ENCODE data around the gene PTPRM. TPM values are rescaled to one million over a fixed set of nuclear protein-coding genes. Genes with fewer than 3 reads are reported as not detected.

The PTPRM gene
- total RNA-seq: 61.7 TPM
- 10 to 100 TPM; 62.6 to 91.5 (median 66.8) TPM for polyA plus RNA-seq (ENCODE audit: insufficient read depth in 1 of 8, insufficient read length in 8 of 8, low replicate concordance in 1 of 8)
- long read RNA-seq, donor 1, partial matches to known transcripts: 8 of 8 reads
- long read RNA-seq, donor 1, other reads (novel, unspliced or antisense): 0 of 8 reads
- long read RNA-seq, donor 2: 0 reads
- long read RNA-seq, donor 3, partial matches to known transcripts: 13 of 13 reads
- long read RNA-seq, donor 3, other reads (novel, unspliced or antisense): 0 of 13 reads
- long read RNA-seq, donor 4, partial matches to known transcripts: 13 of 13 reads
- long read RNA-seq, donor 4, other reads (novel, unspliced or antisense): 0 of 13 reads
- long read RNA-seq, donor 5, partial matches to known transcripts: 72 of 72 reads
- long read RNA-seq, donor 5, other reads (novel, unspliced or antisense): 0 of 72 reads
- long read RNA-seq, donor 6, partial matches to known transcripts: 38 of 38 reads
- long read RNA-seq, donor 6, other reads (novel, unspliced or antisense): 0 of 38 reads
- long read RNA-seq, donor 7, partial matches to known transcripts: 15 of 15 reads
- long read RNA-seq, donor 7, other reads (novel, unspliced or antisense): 0 of 15 reads
- long read RNA-seq, donor 8, partial matches to known transcripts: 20 of 20 reads
- long read RNA-seq, donor 8, other reads (novel, unspliced or antisense): 0 of 20 reads
- long read RNA-seq, donor 9, partial matches to known transcripts: 29 of 29 reads
- long read RNA-seq, donor 9, other reads (novel, unspliced or antisense): 0 of 29 reads
- long read RNA-seq, donor 10, partial matches to known transcripts: 27 of 27 reads
- long read RNA-seq, donor 10, other reads (novel, unspliced or antisense): 0 of 27 reads
- long read RNA-seq, donor 11, partial matches to known transcripts: 20 of 20 reads
- long read RNA-seq, donor 11, other reads (novel, unspliced or antisense): 0 of 20 reads

DNA sequence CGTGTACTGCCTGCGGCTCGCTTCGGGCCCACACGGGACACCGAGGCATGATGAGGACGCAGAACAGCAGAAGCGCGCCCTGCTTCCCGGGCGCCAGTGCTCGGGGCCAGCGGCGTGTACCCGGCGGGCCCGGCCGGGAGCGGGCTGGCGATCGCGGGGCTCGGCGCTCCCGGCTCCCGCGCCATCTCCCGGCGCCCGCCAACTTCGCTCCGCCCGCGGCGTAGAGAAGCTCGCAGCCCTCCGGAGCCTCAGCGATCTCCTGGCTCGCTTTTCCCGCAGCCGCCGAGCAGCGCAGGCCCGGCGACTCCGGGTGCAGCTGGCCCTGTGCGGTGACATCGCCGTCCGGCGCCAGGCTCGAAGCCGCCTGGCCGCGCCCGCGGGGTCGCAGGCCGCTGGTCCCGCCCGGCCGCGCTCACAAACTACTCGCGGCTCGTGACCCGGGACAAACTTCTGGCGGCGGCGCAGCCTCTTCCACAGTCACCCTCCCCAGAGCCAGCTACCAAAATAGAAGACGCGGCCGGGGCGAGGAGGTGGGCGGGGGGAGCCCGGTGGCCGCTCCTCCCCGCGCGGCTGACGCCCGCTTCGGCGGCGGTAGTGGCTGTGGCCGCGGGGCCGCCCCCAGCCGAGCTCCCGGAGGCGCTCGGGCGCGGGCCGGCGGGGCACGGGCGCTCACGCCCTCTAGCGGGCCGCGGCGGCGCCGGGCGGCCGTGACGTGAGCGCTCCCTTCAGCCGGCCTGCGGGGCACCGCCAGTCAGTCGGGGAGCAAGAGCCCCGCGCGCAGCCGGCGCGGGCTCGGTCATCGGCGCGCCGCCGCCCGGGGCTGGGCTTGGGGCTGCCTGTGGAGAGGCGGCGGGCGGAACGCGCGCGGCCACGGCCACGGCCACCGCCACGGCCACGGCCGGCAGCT lies at the start of gene PTPRM:
PTPRM (plus strand) TSS at position 750 of the 907 bp plus-strand sequence. CDS start 503 bp downstream, outside the sequence.
- peak within 1 kb of the TSS; percentile 88 for H3K27ac ChIP-seq (ENCODE audit: low read length)
- peaks cover 3% of the 10 kb centered on the region for H3K27me3 ChIP-seq (ENCODE audit: control insufficient read depth, insufficient read depth, low read length)
- peak within 1 kb of the TSS; percentile 63 for H3K4me3 ChIP-seq (ENCODE audit: low read length)
- peaks cover 3% of the 10 kb centered on the region for H3K4me1 ChIP-seq (ENCODE audit: control insufficient read depth, insufficient read depth, low read length)
- H3K36me3 ChIP-seq (ENCODE audit: control insufficient read depth, insufficient read depth, low read length): no peaks in the 10 kb centered on the region
- DNase-seq: peak; percentile 95
- no peaks in the 10 kb centered on the region for H3K9me3 ChIP-seq (replicated peaks; ENCODE audit: control insufficient read depth, low read depth, low read length)
- under 1% methylated on average over 139 of the region's 139 CpGs for WGBS (ENCODE audit: insufficient coverage)

DNA sequence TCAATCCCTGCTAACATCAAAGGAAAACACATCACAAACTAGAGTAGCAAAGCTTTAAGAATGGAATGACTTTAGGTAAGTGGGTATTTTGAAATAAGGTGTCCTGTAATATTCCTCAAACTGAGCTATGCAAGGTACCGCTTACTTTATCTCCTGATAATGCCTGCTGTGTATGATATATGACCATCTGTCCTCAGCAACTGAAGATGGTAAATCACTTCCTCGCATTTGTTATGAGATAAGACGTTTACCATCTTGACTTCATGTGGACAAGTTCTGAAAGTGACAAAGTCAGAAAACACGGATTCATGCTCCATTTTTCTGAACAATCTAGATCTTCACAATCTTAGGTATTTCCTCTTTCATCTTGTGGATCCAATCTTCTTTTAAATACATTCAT lies 49.3 kb upstream of the PTPRM start:
- WGBS (ENCODE audit: insufficient coverage): no CpG with 5 or more reads among the region's 4 CpGs
- DNase-seq: no peak

DNA sequence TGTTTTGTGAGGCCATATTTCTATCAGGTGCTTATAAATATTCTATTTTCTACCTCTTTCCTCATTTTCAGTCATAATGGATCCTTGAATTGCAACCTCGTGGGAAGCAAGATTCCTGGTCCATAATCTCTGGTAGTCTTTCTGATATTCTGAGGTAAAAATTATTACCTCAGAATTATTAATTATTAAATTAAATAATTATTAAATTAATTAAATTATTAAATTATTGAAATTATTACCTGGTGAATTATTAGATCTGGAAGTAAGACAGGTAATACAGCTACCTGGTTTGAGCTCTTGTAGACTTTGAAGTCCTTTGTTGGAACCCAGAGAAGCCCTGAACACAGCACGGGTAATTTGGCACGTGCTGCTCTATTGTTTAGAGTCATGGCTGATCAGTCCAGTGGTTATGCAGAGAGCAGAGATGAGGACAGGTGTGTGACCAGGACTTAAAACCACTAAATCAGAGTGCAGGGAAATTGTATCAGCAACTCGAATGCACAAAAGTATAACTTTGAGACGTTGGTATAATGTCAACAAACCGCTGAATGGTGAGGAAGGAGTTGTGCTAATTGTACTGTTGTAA lies 46.8 kb upstream of the PTPRM start:
- H3K4me3 ChIP-seq (ENCODE audit: low read length): no peak overlapping the region
- no peaks in the 10 kb centered on the region for H3K4me1 ChIP-seq (ENCODE audit: control insufficient read depth, insufficient read depth, low read length)
- no peak for DNase-seq
- no peak overlapping the region for H3K27ac ChIP-seq (ENCODE audit: low read length)
- WGBS (ENCODE audit: insufficient coverage): 74% methylated on average over 5 of the region's 6 CpGs
- H3K36me3 ChIP-seq (ENCODE audit: control insufficient read depth, insufficient read depth, low read length): no peaks in the 10 kb centered on the region
- no peaks in the 10 kb centered on the region for H3K27me3 ChIP-seq (ENCODE audit: control insufficient read depth, insufficient read depth, low read length)
- H3K9me3 ChIP-seq (replicated peaks; ENCODE audit: control insufficient read depth, low read depth, low read length): no peaks in the 10 kb centered on the region

More for the DNA sequence above, 49.3 kb upstream of the PTPRM start:
- no peaks in the 10 kb centered on the region for H3K9me3 ChIP-seq (replicated peaks; ENCODE audit: control insufficient read depth, low read depth, low read length)
- H3K4me3 ChIP-seq (ENCODE audit: low read length): no peak overlapping the region
- no peaks in the 10 kb centered on the region for H3K27me3 ChIP-seq (ENCODE audit: control insufficient read depth, insufficient read depth, low read length)
- no peaks in the 10 kb centered on the region for H3K4me1 ChIP-seq (ENCODE audit: control insufficient read depth, insufficient read depth, low read length)
- no peak overlapping the region for H3K27ac ChIP-seq (ENCODE audit: low read length)
- H3K36me3 ChIP-seq (ENCODE audit: control insufficient read depth, insufficient read depth, low read length): no peaks in the 10 kb centered on the region

DNA sequence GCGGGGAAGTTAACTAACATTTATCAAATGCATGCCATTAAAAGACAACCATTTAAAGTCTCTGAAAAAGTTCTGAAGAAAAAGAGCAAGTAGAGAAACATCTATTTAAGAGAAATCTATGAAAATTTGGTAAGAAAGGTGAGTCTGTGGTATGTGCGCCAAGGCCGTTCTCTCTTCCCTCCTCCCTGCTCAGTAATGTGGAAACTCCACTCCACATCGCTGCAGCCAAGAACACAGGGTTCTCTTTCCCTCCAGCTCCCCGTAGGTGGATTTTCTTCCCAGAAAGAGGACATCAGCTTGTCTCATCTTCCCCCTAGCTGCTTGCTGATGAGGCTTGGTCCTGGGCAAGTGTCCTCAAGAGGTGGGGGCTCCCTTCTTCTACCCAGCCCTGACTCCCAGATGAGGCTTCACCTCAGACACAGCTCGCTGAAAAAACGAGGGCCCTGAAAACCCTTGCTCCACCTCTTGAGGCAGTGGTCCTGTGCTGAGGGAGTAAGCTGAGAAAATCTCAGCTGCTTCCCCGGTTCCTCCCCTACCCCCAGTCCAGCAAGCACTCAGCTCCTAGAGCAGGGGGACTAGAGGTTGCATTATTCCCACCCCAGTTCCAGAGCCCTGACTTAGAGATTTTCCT lies 45.8 kb upstream of the PTPRM start:
- no peaks in the 10 kb centered on the region for H3K9me3 ChIP-seq (replicated peaks; ENCODE audit: control insufficient read depth, low read depth, low read length)
- 58% methylated on average over 2 of the region's 8 CpGs for WGBS (ENCODE audit: insufficient coverage)
- no peaks in the 10 kb centered on the region for H3K27me3 ChIP-seq (ENCODE audit: control insufficient read depth, insufficient read depth, low read length)
- H3K27ac ChIP-seq (ENCODE audit: low read length): no peak overlapping the region
- H3K36me3 ChIP-seq (ENCODE audit: control insufficient read depth, insufficient read depth, low read length): no peaks in the 10 kb centered on the region
- H3K4me3 ChIP-seq (ENCODE audit: low read length): no peak overlapping the region
- DNase-seq: no peak
- no peaks in the 10 kb centered on the region for H3K4me1 ChIP-seq (ENCODE audit: control insufficient read depth, insufficient read depth, low read length)

DNA sequence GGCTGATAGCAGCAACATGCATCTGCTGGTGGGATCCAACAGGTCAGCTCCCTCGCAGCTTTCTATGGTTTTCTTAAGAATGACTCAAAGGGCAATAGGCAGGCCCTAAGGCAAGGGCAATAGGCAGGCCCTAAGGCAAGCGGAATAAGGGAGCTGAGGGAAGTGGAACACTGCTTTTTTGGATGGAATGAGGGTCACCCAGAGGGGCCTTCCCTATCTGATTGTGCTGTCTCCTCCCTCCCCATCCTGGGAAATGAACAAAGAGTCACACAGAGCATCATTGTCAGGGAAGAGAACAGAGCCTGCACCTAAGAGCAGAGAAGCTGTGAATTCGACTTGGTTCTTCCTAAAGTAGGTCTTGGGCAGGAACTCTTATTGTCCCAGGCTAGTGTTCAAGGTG lies 43.3 kb upstream of the PTPRM start:
- H3K27me3 ChIP-seq (ENCODE audit: control insufficient read depth, insufficient read depth, low read length): no peaks in the 10 kb centered on the region
- H3K4me1 ChIP-seq (ENCODE audit: control insufficient read depth, insufficient read depth, low read length): no peaks in the 10 kb centered on the region
- 78% methylated on average over 1 of the region's 3 CpGs for WGBS (ENCODE audit: insufficient coverage)
- no peaks in the 10 kb centered on the region for H3K36me3 ChIP-seq (ENCODE audit: control insufficient read depth, insufficient read depth, low read length)
- no peak overlapping the region for H3K27ac ChIP-seq (ENCODE audit: low read length)
- H3K9me3 ChIP-seq (replicated peaks; ENCODE audit: control insufficient read depth, low read depth, low read length): no peaks in the 10 kb centered on the region
- no peak for DNase-seq
- H3K4me3 ChIP-seq (ENCODE audit: low read length): no peak overlapping the region

DNA sequence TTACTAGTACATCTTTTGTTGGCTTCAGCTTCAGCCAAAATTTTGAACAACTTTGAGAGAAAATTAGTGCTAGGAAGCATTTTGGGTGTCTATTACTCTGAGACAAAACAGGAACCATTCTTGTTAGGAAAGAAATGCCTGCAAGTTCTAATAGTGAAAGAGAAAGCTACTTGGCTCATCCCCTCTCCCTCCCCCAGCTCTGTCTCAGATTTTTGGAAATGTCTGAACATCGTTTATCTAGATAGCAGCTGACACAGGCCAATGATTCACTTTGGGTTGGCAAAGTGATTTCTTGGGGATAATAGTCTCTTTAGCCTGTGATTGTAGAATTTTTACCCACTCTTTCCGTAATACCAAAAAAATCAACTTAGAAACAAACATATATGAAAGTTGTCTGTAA lies 42.3 kb upstream of the PTPRM start:
- H3K9me3 ChIP-seq (replicated peaks; ENCODE audit: control insufficient read depth, low read depth, low read length): no peaks in the 10 kb centered on the region
- no CpG with 5 or more reads among the region's 2 CpGs for WGBS (ENCODE audit: insufficient coverage)
- no peak overlapping the region for H3K4me3 ChIP-seq (ENCODE audit: low read length)
- H3K36me3 ChIP-seq (ENCODE audit: control insufficient read depth, insufficient read depth, low read length): no peaks in the 10 kb centered on the region
- H3K4me1 ChIP-seq (ENCODE audit: control insufficient read depth, insufficient read depth, low read length): no peaks in the 10 kb centered on the region
- no peak for DNase-seq
- H3K27ac ChIP-seq (ENCODE audit: low read length): no peak overlapping the region
- no peaks in the 10 kb centered on the region for H3K27me3 ChIP-seq (ENCODE audit: control insufficient read depth, insufficient read depth, low read length)

DNA sequence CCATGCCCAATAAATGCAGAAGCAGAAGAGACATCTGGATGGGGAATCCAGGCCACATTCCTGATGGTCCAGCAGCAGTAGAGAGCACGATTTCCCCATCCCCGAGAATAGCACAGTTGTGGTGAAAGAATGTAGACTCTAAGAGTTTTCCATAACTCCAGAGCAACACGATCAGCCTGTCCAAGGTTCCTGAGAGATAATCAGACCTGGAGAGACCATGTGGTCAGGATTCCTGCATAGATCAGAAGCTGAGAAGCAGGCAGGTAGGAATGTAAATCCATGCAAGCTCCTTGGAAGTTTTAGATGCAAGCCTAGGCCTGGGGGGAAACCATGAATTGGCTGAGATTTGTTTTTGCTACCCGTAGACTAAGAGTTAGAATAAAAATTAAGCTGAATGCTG lies 34.2 kb upstream of the PTPRM start:
- Histone ChIP-seq H3K4me1 (ENCODE audit: control insufficient read depth, insufficient read depth, low read length) (no peaks in the 10 kb centered on the region), H3K27ac (ENCODE audit: low read length) (no peak overlapping the region), H3K4me3 (ENCODE audit: low read length) (no peak overlapping the region), H3K27me3 (ENCODE audit: control insufficient read depth, insufficient read depth, low read length) (no peaks in the 10 kb centered on the region), H3K9me3 (replicated peaks; ENCODE audit: control insufficient read depth, low read depth, low read length) (peaks cover 3% of the 10 kb centered on the region), H3K36me3 (ENCODE audit: control insufficient read depth, insufficient read depth, low read length) (no peaks in the 10 kb centered on the region)
- DNase-seq: no peak
- 53% methylated on average over 3 of the region's 4 CpGs for WGBS (ENCODE audit: insufficient coverage)

DNA sequence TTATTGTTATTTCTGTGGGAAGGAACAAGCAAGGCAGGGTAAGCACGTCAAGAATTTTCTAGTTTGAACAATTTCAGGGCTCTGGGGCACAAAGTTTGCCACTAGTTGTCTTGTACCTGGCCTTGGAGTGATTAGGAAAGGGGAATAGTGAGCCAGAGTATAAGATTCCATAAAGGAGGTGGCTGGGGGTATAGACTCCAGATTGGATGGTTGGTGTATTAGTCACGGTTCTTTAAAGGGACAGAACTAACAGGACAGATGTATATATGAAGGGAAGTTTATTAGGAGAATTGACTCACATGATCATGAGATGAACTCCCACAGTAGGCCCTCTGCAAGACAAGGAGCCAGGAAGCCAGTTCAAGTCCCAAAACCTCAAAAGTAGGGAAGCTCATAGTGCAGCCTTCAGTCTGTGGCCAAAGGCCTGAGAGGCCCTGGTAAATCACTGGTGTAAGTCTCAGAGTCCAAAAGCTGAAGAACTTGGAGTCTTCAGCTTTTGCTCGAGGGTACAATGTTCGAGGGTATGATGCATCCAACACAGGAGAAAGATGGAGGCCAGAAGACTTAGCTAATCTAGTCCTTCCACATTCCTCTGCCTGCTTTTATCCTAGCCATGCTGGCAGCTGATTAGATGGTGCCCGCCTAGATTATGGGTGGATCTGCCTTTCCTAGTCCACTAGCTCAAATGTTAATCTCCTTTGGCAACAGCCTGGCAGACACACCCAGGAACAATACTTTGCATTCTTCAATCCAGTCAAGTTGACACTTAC lies 31.5 kb upstream of the PTPRM start:
- H3K4me1 ChIP-seq (ENCODE audit: control insufficient read depth, insufficient read depth, low read length): no peaks in the 10 kb centered on the region
- WGBS (ENCODE audit: insufficient coverage): 95% methylated on average over 4 of the region's 5 CpGs
- DNase-seq: no peak

More for the DNA sequence above, 31.5 kb upstream of the PTPRM start:
- Histone ChIP-seq H3K9me3 (replicated peaks; ENCODE audit: control insufficient read depth, low read depth, low read length) (peaks cover 3% of the 10 kb centered on the region), H3K27ac (ENCODE audit: low read length) (no peak overlapping the region), H3K27me3 (ENCODE audit: control insufficient read depth, insufficient read depth, low read length) (no peaks in the 10 kb centered on the region), H3K36me3 (ENCODE audit: control insufficient read depth, insufficient read depth, low read length) (no peaks in the 10 kb centered on the region), H3K4me3 (ENCODE audit: low read length) (no peak overlapping the region)

Measured in muscle of leg (tissue), 16 donors.